HG03066 (cell line): ENCODE results near the gene RIPOR2.

Experiments
- ATAC-seq: cut with Tn5 transposase; IDR thresholded peaks from one replicate; pipeline ENCODE4 v1.9.1; 2021; ENCODE audit warnings: low read depth; ENCODE audit not compliant: unreplicated experiment

RIPOR2 gene

DNA sequence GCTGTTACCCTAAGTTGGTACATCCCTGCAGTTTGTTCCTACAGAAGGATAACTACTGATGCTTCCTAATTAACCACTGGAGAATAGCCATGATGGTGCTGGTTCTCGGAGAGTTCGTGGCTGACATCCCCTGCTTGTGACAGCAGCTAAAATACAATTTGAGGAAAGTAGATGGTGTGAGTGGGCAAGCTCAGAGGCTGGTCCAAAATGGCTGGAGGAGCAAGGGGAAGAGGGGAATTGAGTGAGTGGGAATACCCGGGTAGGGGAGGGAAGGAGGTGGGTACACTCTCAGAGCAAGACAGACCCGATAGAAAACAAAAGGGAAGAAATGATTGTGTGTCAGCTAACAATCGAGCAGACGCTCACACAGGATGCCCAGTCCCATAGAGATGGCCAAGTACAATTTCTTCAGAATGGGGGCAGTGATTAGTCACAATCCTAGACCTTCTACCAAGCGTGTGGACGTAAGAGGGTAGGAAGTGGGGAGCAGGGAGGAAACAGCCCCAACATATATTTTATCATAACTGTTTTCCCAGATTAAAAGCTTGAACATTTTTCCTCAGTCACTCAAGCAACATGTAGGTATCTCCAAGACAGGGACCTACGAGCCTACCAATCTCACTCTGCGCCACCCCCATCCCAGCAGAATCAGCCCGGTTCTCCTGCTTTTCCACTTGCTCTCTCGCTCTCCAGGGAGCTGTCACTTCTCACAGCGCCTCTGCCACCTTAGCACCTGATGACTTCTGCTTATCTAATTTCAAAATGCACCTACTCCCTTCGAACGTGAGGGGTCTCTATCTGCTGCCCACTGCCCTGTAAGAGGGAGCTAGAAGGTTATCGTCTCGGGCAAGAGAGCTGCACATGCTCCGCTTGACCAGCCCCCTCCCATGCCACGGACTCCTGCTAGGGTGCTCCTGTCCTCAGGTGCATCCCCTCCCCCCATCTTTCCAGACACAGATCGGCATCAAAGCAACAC, 26.2 kb downstream of the RIPOR2 start:
- ATAC-seq, result peak; percentile 17

DNA sequence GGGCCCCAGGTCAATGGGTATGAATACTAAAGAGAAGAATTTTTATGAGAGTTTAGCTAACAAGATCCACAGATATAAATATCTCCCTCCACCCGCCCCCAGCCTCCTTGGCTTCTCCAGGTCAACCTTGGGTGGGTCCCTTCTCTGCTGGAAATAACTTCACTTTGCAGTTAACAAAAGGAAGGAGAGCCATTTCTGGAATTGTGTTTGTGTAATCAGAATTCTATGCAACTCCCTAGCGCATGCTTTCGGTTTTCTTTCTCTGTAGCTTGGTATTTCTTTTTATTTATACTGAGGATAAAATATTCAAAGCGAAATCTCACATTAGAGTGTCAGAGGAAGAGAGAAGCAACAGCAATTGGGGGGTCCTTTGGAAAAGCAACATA, 27.1 kb downstream of the RIPOR2 start:
- no peak for ATAC-seq

DNA sequence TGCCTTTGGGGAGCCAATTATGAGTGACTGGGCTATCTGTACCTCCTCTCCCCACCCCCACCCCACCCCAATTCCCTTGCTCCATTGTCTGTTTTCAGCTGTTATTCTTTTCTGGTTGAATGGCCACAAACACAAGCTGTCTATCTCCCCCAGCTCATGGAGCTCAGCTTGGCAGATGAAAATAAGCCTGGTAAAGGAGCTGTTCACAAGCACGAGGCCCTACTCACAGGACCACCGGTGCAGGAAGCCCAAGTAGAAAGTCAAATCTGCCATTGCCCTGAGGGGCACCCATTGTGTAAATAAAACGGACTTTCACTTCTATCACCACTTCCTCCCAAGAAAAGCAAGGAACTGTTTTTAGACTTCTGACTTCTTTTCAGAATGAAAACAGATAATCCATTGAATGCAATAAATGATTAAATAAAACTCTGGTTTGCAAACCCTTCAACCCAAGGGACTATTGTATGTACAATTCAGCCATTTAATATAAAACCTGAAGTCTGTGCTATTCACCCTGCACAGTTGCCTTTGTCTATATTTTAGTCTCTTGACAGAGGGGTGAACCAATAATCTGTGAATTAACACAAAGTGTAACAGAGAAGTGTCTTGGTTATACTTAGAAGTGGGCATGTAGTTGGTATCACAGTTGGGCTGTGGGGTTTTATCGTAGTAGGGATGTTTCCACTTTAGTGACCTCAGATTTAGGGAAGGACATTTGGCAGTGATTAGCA, 27.7 kb downstream of the RIPOR2 start:
- ATAC-seq, result no peak

DNA sequence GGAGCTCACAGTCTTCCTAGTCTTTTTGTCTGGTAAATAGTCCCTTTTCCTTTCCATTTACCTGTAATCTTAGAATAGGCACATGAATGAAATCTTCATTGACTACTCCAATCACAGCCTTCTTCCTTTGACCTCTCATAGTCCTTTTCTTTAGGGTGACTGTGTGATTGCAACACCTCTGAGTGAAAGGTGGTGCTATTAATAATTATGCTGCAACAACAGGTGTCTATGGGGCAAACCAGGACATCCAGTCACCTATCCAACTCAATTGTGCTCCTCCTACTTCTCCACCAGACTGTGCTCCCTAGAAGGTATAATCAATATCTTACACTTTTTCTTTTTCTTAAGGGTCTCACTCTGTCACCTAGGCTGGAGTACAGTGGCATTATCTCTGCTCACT, 29.4 kb downstream of the RIPOR2 start:
- ATAC-seq, result no peak

DNA sequence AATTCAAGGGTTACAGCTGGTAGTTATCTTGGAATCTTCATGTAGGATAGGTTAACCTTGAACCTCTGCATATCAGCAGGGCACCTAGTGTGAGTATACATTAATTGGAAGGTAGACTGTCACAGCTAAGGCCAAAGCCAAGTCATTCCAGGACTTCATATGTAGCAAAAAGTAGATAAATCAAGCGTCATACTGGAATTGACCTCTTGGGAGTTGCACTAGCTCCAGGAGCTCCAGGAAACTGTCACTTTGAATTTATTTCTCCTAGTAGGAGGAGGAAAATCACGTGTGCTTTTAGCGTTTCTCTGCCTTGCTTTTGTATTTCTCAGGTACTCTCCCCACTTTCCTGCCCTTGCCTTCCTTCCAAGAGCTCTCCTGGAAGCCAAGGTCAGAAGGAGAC, 30.3 kb downstream of the RIPOR2 start:
- ATAC-seq, result no peak

DNA sequence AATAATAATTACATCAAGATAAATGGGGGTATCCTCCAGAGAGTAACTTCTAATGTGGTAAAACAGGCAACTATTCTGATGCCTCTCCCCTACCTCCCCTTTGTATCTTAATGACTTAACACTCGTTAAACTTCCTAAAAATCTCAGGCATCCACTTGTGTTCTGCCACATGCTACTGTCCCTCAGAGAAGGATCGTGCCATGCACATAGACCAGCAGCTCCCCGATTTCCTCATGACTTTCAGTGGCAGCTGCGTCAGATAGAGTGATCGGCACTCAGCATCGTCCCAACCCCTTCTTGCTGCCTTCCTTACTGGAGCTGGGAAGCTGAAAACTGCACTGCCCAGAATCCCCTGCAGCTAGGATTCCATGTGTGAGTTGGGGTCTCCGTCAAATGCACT, 32.1 kb downstream of the RIPOR2 start:
- ATAC-seq, result no peak

DNA sequence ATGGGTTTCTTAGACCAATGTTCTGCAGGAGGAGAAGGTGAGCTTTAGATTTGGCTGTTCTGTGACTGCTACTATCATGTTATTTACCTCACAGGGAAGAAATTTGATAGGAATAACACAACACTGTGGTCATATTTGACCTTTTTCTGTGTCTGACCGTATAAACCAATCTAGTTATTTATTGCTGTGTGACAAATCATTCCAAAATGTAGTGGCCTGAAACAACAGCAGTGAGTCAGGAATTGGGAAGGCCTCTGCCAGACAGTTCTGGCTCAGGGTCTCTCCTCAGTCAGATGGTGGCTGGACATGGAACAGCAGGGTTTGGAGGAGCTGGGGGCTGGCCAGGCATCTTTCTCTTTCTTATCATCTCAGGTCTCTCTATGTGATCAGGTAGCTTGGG, 33.0 kb downstream of the RIPOR2 start:
- ATAC-seq, result no peak

DNA sequence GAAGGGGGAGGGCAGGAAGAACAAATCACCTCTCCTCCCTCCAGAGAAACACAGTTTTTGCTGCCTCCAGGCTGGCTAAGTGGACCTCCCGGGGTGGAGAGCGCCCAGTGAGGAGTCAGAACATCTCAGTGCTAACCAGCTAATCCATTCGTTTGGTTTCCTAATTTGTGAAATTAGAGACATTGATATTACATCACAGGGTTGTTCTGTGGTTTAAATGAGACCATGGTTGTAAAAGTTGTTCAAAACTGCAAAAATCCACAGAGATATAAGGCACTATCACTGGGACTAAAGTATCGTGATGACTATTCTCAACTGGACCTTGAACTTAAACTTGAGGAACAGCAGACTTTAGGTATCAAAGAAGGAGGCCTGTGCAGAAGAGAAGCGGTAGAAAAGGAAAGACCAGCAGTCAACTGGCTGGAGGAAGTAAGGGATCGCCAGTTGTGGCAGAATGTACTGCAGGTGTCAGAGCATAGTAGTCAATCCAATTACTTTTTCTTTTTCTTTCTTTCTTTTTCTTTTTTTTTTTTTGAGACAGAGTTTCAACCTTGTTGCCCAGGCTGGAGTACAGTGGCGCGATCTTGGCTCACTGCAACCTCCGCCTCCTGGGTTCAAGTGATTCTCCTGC, 33.9 kb downstream of the RIPOR2 start:
- ATAC-seq, result no peak

DNA sequence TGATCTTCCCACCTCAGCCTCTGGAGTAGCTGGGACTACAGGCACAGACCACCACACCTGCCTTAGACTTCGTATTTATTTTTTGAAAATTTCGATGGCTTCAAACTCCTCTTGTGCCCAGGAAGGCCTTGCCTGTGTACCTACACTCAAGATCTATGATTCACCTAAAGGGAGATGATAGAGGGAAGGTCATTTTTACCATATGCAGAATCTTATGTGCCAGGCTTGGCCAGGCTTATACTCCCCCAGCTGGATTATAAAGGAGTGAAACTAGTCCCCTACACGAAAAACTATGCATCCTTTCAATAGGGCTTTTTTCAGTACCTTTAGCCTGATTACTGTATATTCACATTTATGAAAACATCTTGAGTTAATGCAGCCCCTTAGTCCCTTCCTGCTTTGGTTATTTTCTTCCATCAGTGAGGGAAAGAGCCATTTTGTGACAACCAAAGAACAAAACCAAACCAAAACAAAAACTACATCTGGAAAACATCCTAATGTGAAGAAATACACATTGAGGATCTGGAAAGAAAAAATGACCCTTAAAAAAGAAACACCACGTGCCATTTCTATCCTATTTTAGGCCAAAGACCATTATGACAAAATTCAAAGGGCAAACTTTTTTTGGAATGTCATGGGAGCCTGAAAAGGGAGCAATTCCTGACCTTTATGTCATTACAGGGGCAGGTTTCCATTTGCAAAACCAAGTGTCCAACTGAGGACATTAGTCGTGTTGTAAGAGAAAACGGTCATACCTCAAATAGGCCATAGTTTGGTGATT, 34.7 kb downstream of the RIPOR2 start:
- no peak for ATAC-seq

DNA sequence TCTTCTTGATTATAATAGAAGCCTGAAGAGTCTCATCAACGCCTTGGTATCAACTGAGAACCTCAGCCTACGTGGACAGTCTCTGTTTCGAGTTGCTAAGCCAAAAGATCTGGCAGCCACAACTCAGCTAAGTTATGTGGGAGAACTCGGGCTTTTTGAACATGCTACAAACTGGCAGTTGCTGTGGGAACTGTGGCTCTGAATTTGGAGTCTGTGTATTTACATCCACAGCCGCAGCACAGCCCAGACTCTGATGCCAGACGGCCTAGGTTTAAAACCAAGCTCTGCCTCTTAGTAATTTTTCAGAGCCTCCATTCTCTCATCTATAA, 35.8 kb downstream of the RIPOR2 start:
- ATAC-seq, result no peak

DNA sequence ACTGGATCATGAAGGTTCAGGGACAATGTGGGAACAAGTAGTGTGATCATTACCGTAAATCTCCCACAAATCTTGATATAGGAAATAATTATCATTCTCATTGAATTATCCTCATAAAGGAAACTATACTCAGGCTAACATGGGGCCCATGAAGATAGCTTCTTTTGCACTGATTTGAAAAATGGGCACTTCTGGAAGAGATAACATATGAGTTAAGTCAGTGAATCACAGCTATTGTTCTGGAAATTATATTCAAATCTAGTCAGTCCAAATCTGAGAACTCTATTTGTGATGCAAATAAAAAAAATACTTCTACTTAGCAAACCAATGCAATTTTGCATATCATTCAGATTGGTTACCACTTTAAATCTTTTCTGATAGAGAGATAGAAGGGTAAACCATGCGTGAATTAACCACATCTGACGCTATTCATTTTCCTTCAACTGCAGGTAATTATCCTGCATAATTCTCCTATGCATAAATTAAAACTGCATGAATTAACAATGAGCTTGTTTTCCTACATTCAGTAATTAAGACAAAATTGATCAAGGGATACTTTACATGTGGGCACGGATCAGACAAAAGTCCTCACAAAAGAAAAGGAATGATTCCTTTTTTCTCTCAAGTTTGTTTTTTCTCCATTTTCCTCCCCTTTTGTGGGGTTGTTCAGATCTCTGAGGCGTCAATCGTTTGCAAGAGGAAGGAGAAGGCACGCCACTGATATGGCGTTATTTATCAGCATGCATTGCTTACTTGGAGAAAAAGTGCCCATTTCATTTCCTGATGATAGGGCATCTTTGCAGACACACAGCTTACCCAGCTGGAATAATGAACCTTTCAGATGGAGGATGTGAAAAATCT, 36.4 kb downstream of the RIPOR2 start:
- no peak for ATAC-seq

DNA sequence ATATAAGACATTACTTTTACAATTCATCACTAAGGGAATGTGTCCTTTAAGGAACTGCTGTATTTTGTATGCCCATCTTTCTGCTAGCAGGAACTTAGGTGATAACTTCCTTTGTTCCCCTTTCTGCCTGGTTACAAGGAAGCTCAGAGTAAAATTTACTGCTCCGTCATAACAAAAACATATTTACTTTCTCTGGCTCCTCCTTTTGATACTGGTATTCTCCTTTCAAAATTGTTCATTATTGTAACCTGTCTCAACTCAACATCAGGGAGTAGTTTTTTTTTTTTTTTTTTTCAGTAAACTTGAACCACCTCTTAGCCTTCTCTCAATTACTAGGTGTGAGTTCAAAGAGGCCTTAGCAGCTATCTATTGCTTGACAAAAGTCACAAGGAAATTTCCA, 37.1 kb downstream of the RIPOR2 start:
- ATAC-seq, result no peak

DNA sequence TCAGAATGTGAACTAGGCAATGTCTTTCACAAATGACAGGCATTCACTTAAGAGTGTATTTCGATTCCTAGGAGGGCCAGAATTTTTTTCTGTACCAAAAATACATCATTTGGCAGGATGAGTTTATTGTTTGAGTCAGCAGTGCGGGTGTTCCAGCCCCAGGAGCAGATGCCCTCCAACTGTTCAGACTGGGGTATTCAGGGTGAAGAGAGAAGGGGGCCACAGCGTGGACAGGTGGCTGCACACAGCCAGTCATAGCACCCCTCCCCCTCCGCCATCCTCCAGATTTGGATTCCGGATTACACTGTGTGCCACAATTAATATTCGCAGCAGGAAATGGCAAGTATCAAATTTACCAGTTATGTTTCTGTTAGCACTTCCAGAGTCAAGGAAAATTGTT, 38.6 kb downstream of the RIPOR2 start:
- no peak for ATAC-seq

DNA sequence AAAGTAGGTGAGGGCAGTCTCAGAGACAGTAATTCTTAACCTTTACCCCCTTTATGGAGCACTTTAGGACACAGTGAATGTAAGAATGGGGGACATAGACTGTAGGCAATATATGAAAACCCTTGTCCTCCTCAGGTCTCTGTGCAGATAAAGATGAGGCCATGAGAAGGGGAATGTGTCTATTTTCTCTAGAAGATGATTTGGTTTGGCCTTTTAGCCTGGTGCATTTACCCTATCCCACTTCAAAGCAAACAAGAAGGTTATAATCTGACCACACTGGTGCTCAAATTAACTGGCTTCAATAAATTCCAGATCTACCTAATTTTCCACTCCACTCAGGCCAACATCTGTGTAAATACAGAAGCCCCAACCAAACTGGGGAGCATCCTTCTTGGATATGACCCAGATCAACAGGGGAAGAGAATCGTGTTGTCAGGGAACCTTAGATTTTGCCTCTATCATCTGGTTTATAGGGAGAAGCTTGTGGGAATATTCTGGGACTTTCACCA, 42.4 kb downstream of the RIPOR2 start:
- no peak for ATAC-seq

DNA sequence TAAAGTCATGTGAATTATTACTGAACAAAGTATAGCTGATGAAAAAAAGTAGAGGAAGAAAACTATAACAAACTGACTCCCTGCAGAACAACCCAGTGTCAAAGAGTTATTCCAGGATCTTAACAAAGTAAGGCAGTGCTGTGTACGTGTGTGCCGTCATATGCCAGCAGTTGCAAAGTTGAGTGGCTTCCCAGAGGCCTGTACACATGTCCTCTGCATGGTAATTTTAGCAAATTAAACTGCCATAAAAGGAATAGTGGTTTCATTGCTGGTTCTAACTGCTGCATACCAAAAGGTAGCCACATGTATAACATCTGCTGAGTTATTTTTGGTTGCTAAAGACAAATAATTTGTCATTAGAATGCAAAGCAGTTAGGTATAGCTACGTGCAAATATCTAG, 44.8 kb downstream of the RIPOR2 start:
- no peak for ATAC-seq

DNA sequence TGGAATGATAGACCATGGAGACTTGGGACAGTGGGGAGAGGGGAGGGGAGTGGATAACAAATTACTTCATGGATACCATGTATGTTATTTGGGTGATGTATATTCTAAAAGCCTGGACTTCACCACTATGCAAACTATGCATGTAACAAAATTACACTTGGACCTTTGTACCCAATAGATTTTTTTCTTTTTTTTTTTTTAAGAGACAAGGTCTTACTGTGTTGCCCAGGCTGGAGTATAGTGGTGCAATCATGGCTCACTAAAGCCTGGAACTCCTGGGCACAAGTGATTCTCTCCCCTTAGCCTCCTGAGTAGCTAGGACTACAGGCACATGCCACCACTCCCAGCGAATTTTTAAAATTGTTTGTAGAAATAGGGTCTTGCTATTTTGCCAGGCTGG, 45.3 kb downstream of the RIPOR2 start:
- ATAC-seq, result no peak

DNA sequence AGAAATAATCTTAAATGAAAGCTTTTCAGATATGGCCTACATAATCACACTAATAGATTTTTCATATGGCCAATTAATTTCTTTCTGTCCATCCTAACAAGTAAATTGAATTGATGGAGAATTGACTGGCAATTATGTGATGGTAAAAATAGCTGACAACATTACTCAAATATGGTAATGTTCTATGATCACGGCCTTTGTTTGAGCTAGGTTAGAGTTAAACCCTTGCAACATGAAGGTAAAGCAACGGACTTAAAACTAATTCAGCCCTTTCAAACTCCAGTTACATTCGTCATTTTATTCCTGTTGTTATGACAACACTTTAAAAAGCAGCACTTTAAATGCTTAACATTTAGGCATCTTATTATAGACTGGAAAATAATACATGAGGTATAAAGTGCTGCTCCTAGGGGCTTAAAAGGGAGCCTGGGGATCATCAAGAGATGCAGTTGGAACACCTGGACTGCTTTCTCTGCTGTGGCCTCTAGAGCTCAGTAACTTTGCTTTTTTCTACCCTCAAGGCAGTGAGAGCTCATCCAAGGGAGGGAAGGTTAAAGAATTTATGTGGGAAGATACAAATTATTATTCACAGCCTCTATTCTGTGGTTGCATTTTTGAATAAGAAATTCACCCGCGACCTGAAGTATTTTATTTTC, 46.9 kb downstream of the RIPOR2 start:
- ATAC-seq, result no peak

DNA sequence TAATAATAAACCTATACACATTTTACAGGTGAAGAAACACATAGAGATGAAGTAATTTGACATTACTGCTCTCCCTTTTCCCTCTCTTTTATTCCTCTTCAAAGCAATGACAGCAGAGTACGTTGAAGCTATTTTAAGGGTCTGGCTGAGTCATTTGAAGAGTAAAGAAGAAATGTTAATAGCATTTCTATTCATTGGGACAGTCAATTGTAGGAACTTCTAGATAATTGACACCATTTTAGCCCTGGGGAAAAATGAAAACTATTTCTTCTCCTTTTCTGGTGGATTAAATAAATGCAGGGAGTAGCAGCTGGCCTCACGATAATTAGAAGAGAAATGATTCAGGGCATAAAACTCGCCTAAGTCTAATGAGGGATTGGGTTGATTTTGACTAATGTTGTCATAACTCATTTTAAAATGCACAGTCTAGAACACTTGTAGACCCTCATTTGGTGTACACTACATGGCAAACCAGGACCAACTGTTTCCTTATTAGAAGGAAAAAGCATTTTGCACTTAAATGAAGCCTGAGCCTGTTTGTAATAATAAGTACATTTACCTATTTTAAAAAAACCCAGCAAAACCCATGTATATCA, 48.1 kb downstream of the RIPOR2 start:
- no peak for ATAC-seq

DNA sequence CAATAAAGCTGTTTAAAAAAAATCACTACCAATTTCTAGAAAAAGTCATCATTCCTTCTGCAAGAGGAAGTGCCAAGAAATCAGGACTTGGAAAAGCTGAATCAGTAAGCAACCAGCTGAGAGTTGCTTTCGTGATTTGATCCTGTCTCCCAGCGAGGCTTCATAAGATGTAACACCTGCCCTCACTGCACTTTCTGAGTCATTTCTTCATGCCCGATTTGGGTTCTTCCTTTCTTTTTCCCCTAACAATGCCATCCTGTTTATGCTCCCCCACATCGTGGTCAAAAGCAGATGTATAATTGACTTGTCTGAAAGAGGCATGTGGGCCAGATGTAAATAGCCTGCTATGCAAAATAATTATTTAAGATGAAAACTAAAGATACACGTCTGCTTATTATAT, 52.1 kb downstream of the RIPOR2 start:
- peak; percentile 50 for ATAC-seq
